GM21390 (cell line): ENCODE results near the gene TMEM259.

Experiments used
- ATAC-seq: cut with Tn5 transposase; IDR thresholded peaks from one replicate; pipeline ENCODE4 v1.9.1; 2021; ENCODE audit not compliant: unreplicated experiment

The TMEM259 gene

DNA sequence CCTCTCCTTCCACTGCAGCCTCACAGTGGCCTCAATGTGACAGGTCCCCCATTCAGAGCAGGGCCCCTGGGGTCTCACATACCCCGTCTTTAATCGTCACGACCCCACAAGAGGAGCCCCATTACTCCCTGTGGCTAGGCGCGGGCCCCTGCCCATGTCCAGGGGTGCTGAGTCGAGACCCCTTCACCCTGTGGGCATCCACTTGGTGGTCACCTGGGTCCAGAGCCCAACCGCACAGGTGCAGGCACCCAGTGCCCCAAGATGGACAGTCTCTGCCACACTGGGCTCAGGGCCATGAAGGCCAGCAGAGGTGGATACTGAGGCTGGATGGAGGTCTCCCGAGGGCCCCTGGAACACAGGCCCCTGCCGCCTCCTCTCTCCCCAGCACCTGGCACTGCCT is 3.0 kb downstream of the TMEM259 start:
- ATAC-seq, result no peak

DNA sequence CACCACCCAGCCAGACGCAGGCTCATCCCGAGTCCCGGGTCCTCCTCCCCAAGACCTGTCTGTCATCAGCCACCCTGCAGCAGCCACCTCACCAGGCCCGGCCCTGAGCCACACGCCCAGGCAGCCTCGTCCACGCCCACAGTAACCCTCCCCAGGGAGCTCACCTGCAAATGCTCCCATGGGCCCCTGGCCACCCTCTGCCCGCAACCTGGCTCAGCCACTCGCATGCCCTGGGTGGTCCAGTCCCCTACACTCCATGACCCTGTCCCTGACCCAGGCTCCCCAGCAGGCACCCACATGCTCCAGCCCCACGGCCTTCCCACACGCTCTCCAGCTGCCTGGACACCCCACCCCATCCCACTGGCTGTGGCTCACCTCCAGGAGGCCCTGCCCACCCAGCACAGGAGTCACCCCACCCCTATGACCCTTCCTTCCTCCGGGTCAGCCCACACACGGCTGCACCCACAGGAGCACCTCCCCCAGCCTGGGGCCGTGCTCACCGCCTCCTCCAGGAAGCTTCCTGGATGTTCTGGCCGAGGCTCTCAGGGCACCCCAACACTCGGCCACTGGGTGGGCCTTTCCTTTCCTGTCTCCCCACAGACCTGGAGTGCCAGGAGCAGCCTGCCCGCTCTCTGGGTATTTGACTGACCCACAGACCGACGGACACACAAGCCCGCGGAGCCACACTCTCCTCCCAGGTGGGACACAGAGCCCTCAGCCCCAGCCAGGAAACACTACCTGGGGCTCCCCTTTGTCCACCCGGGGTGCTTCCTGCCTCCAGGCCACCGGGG is 3.6 kb downstream of the TMEM259 start:
- no peak for ATAC-seq

DNA sequence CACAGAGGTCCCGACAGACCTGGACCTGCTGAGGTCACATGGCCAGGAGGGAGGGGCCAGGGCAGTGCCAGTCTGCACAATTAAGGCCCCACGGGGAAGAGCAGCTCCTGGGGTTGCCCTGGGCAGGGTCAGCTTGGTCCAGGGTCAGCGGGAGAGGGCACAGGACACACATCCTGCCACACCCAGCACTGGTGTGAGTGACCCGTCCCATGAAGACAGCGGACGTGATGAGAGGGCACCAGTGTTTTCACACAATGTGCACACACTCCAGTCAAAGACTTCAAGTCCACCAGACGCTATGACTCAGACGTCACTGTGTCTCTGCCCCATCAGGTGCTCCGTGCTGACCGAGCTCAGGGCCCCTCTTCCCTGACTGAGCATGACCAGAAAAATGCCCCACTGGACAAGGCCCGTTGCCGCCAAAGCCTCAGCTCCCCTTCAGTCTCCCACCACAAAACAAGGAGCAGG is 4.2 kb downstream of the TMEM259 start:
- no peak for ATAC-seq

DNA sequence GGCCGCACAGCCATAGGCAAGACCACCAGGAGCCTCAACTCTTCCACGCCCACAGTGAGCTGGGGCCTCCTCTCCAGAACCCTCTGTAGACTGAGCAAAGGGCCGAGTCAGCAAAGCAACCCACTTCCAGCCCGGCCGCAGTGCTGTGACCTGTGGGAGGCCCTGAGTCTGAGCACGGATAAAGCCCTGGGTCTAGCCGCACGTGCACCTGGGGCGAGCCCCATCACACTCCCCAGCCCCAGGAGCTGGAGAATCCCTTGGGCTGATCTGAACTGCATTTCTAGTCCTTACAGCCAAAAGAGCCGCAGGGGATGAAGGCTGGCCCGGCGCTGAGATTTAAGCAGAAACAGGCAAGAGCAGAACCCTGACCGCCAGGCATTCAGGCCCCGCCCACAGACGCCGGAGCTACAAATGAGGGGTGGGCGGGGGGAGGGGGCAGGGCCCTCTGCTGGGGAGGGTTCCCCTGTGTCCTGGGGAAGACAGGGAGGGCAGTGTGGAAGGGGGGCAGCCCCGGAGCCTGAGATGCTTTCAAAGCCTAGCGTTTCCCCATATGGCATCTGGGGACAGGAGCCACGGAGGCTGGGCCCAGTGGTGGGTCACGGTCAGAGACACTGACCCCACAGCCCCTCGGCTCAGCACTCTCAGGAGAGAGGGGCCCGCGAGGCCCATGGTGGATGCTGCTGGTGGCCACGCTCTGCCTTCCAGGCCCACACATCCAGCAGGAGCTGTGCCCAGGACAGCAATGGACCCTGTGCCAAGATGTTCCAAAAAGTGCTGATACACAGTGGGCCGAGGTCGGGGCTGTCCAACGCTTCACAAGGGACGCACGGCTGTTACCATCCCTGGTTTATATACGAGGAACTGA is 4.9 kb downstream of the TMEM259 start:
- no peak for ATAC-seq

DNA sequence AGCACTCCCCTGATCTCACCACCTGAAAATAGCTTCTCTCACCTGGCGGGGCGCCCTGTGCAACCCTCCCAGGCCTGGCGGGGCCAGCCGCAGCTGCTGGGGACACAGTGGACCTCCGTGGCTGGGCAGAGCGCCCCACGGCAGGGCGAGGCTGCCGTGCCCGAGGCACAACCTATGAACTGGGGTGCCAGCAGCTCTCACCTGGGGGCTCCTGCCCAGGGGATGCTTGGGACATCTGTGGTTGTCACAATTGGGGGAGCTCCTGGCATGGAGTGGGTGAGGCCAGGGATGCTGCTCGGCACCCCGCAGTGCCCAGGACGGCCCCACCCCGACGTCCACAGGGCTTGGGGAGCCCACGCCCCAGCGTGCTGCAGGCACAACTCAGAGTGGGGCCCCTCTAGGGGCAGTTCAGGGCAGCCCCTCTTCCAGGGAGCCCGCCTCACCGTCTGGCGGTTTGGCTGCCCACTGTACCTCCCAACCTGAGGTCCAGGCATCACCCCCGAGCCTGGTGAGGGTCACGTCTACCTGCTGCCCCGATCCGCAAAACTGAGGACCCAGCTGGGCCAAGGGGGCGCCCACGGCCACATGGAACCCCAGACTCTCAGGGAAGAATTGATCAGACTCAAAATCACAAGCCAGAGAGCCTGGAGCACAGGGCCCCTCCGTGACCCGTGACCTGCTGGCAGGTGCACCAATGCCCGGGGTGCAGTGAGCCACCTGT is 5.7 kb downstream of the TMEM259 start:
- ATAC-seq, result no peak

DNA sequence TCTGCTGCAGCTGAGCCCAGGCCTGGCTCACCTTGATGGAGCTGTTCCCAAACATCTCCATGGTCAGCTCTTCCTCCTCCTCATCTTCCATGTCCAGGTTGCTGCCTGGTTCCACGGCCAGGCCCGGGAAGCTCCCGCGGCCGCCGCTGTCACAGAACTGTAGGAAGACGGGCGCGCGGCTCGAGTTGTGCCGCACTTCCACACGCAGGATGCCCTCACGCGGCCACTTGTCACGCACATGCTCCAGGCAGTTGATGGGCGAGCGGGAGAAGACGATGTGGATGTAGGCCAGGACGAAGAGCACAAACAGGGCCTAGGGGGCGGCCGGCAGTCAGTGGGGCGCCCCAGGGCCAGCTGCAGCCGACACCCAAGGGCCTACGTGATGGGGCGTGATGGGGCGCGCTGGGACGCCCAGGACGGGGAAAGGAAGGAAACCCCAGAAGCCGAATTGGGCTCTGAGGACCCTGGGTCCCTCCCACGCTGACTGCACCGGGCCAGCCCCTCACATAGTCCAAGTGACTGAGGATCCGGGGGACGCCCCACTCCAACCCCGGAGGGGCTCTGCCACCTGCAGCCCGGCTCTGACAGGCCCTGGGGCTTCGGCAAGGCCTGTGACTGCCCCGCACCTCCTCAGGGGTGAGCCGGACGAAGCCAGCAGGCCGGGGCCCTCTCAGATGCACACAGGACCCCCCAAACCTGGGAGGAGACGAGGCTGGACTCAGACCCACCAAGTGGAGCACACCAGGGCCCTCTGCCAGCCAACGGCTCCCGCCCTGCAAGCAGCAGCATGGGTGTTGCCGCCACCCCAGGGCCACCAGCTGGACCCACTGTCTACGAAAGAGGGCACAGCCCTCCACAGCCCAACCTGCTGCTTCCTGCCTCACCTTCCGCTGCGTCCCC is 6.5 kb downstream of the TMEM259 start:
- ATAC-seq, result no peak

DNA sequence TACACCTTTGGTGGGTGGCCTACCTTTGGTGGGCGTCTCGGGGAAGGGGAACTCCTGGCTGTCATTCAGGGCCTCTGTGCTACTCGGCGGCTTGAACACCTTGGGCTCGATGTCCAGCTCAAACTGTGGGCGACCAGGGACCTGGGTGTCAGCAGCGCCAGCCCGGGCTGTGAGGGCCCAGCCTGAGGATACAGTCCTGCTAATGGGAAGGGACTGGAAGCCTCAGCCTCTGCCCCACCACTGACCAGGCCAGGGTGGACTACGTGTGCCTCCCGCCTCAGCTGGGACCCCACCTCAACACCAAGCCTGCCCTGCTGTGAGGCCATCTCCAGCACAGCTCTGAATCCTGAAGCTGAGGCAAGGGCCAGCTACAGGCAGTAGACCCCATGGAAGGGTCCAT is 7.7 kb downstream of the TMEM259 start:
- ATAC-seq, result no peak

DNA sequence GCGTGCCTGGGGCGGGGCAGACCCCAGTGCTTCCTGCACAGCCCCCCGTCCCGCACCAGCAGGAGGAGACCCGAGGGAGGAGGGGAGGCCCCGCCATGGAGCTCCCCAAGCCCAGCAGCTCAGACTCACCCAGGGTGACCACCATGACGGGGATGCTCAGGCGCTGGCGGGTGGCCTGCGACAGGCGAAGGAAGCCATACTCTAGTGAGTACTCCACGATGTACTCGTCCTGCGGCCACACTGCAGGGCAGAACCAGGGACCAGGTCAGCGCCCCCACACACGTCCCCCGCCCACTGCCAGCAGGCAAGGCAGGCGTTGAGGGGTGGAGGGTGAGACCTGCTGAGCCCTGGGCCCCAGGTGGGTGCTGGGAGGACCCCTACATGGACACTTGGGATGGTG is 8.6 kb downstream of the TMEM259 start:
- no peak for ATAC-seq

DNA sequence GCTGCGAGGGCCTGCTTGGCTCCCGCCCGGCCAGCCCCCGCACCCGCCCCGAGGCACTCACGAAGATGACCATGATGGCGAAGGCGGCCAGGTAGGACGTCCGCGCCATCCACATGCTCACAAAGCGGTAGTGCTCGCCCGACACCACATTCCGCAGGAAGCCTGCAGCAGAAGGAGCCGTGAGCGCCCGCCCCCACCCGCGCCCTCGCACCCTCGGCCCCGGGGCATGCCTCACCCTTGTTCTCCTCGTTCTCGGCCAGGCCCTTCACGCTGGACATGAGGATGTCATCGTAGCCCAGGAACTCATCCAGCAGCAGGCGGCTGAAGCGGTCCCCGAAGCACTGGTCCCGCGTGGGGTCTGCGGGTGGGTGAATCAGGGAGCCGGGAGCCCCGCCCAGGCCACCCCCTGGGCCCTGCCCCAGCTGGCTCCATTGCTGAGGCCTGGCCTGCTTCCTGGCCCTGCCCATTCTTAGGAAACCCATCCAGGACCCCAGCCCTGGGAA is 9.0 kb downstream of the TMEM259 start:
- no peak for ATAC-seq

DNA sequence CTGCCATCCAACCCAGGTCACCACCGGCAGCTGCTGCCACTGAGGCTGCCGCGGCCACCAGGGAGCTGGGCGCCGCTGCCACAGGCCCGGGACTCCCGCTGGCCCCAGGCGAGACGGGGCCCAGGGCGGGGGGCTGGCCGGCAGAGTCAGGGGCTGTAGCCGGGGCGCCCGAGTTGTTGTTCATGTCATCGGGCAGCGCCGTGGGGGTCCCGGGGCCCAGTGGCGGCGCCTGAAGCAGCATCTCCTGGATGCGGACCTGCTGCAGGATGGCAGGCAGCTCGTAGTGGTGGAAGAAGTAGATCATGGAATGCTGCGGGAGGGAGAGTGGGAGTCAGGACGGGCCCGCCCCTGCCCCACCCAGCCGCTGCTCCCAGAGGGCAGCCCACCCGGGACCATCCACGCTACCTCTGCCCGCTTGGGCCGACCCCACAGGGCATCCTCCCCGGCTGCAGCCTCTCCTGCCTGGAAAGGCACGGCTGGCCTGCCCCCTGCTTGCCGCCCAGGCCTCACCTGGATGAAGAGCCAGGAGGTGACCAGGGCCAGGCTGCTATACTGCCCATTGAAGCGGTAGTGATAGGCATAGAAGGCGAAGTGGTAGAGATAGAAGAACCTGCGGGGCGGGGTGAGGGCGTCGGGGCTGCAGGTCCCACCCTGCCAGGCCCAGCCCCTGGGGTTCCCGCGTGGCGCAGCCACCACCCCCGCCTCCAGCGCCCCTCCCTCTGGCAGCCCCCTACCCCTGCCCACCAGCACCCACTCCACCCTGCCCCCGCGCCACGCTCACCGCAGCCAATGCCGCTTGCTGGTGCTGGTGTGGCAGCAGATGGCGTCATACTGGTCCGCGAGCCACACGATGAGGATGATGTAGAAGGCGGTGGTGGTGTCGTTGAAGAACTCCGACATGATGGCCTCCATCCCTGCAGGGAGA is 10.1 kb downstream of the TMEM259 start:
- no peak for ATAC-seq

DNA sequence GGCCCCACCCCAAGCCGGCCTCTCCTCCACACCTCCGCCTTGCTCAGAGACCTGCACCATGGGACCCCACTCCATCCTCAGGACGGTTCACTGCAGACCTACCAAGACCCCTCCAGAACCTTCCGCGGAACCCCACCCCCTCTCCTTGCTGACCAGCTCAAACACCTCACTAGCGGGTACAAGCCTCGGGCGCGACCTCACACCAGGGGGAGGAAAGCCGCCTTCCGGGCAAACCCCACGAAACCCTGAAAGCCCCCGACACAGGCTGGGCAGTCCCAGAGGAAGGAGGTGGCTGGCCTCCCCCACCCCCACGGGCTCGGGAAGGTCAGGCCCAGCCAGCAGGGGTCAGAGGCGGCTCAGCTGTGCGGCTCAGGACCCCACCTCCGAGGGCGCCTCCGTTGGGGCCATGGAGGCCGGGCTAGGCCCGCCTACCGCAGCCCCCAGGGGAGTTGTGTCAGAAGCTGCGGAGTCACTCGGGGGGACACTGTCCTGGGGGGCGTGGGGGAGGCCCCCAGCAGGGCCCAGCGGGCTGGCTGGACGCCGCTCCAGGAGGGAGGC is 10.9 kb downstream of the TMEM259 start:
- ATAC-seq, result no peak

DNA sequence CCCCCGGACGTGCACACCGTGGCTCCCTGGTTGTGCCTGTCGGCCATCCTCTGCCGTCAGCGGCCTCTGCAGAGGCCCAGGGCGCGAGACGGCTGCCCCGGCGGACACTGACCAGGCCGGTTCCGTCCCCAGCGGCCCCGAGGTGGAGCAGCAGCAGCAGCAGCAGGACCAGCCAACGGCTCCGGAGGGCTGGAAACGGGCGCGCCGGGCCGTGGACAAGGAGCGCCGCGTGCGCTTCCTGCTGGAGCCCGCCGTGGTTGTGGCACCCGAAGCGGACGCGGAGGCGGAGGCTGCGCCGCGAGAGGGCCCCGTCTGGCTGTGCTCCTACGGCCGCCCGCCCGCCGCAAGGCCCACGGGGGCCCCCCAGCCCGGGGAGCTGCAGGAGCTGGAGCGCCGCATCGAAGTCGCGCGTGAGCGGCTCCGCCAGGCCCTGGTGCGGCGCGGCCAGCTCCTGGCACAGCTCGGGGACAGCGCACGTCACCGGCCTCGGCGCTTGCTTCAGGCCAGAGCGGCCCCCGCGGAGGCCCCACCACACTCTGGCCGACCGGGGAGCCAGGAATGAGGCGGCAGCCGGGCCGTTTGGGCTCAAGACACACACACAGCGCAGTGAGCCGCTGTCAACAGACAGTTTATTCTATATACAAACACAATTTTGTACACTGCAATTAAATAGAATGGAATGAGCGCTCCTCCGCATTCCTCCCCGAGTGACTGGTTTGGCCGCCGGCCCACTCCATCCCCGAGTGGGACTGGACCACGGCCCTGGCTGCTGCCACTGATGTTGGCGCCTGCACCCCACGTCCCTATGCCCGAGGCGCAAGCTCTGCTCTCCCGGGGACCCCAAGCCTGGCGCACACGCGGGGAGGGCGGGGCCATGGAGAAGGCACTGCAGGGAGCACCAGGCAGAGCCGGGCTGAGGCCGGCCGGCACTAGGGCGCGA is 11.6 kb downstream of the TMEM259 start:
- no peak for ATAC-seq

DNA sequence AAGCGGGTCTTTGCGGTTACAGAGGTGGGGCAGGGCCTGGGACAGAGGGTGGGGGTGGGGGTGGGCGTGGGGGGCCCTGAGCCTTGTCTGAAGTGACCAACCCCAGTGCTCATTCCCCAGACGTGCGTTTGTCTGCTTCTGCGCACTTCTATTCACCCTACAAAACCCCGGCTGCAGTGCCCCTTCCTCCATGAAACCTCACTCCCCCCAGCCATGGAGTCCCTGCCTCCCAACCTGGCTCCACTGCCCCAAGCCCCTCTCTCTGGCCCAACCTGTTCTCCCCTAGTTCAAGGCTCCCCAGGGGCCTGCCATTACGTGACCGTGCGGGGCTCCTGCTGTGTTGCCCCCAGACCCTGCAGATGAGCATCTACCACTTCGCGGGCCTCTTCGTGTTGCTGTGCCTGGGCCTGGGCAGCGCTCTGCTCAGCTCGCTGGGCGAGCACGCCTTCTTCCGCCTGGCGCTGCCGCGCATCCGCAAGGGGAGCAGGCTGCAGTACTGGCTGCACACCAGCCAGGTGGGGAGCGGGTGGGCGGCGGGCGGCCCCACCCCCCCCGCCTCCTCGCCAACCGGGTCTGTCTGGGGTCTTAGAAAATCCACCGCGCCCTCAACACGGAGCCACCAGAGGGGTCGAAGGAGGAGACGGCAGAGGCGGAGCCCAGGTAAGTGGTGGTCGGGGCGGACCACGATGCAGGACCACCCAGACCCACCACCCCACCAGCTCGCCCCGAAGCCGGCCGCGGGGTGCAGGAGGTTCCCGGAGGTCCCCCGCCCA is 12.5 kb downstream of the TMEM259 start:
- ATAC-seq, result no peak

DNA sequence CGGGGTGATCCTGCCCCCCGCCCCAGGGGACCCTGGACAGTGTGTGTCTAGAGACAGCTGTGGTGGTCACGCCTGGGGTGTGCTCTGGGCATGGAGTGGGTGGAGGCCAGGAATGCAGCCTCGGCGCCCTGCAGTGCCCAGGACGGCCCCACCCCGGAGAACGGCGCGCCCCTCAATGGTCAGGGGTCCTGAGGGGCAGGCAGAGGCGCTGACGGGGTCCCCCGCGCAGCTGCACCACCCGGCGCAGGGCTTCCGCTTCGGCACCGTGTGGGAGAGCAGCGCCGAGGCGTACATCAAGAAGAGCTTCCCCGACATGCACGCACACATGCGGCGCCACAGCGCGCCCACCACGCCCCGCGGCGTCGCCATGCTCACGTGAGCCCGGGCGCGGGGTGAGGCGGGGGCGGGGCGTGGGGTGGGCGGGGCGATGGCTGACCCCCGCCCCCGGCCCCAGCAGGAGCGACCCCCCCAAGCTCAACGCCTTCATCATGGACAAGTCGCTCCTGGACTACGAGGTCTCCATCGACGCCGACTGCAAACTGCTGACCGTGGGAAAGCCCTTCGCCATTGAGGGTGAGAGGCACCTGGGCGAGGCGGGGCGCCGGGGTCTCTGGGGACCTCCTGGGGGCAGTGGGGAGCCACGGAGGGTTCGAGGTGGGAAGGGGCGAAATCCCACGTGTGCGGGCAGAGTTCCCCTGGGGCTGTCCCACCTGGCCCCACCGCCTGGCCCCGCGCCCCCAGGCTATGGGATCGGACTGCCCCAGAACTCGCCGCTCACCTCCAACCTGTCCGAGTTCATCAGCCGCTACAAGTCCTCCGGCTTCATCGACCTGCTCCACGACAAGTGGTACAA is 13.3 kb downstream of the TMEM259 start:
- ATAC-seq, result no peak

DNA sequence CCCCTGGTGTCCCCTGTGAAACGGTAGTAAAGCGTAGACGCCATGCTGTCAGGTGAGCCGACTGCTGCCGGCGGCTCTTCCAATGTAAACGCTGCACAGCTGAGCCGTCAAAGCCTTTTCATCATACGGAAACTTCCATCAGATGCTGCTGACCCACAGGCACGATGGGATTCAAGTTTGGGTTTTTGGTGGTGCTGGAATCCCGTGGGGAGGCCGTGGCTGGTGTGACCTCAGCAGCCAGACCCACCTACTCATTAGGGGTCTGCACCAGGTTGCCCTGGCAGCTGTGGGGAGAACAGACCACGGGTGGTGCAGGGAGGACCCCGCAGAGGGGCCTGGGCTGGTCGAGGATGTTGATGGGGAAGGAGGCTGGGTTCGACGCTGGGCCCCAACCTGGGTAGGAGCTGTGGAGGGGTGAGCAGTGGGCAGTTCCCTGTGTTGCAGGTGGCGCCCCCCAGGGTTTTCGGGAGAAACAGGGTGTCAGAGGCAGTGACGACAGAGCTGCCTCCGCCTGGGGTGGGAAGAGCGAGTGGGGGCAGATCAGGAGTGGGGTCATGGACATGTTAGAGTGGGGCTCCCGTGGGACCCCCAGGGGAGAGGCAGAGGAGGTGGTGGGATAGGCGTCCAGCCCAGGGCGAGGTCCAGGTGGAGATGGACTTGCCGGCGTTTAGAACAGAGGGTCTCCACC is 14.1 kb downstream of the TMEM259 start:
- no peak for ATAC-seq
